ENCODE measurements around the gene OR2W1. TPM values are rescaled to one million over a fixed set of nuclear protein-coding genes. Genes with fewer than 3 reads are reported as not detected.

OR2W1 gene
- total RNA-seq, result not detected in 2 replicates
- long read RNA-seq, result 0 reads

- Mint-ChIP-seq H3K9me3 (ENCODE audit: low read depth) (no peaks in the 10 kb centered on the region), H3K4me1 (ENCODE audit: low read depth) (no peaks in the 10 kb centered on the region), H3K4me3 (ENCODE audit: low read depth) (no peak within 1 kb of the TSS)
Measured at GRCh38 chr6:29045075-29045474, at the start of gene OR2W1. Gene OR2W1 (minus strand): TSS chr6:29045175. CDS start chr6:29045175, 0 bp downstream.

GRCh38 chr6:29092957-29093356, 48.0 kb upstream of the OR2W1 start:
- peaks cover 1% of the 10 kb centered on the region for H3K27me3 Mint-ChIP-seq
- no peaks in the 10 kb centered on the region for H3K36me3 Mint-ChIP-seq (ENCODE audit: insufficient read depth)
- no peaks in the 10 kb centered on the region for H3K4me1 Mint-ChIP-seq (ENCODE audit: low read depth)
- H3K9me3 Mint-ChIP-seq (ENCODE audit: low read depth), result no peaks in the 10 kb centered on the region
- no peak for DNase-seq (ENCODE audit: low spot score, unreplicated experiment)
- no peak overlapping the region for H3K4me3 Mint-ChIP-seq (ENCODE audit: low read depth)
- no peak overlapping the region for H3K27ac Mint-ChIP-seq
- no peak for TF ChIP-seq CTCF (IDR thresholded peaks at IDR 0.05; ENCODE audit: unreplicated experiment)

More at GRCh38 chr6:29045075-29045474, at the start of gene OR2W1:
- Mint-ChIP-seq H3K27ac (no peak within 1 kb of the TSS), H3K36me3 (ENCODE audit: insufficient read depth) (no peaks in the 10 kb centered on the region), H3K27me3 (peaks cover 16% of the 10 kb centered on the region)
- TF ChIP-seq CTCF (IDR thresholded peaks at IDR 0.05; ENCODE audit: unreplicated experiment), result no peak
- DNase-seq (ENCODE audit: low spot score, unreplicated experiment), result no peak

GRCh38 chr6:29087213-29087612, 42.2 kb upstream of the OR2W1 start, which contains the start of gene OR2B3:
Gene OR2B3 (minus strand): TSS chr6:29087313. CDS start chr6:29087248, 65 bp downstream.
- TF ChIP-seq CTCF (IDR thresholded peaks at IDR 0.05; ENCODE audit: unreplicated experiment), result no peak
- Mint-ChIP-seq H3K27me3 (peaks cover 6% of the 10 kb centered on the region), H3K27ac (no peak within 1 kb of the TSS), H3K4me3 (ENCODE audit: low read depth) (no peak within 1 kb of the TSS), H3K36me3 (ENCODE audit: insufficient read depth) (no peaks in the 10 kb centered on the region), H3K4me1 (ENCODE audit: low read depth) (no peaks in the 10 kb centered on the region), H3K9me3 (ENCODE audit: low read depth) (no peaks in the 10 kb centered on the region)
- DNase-seq (ENCODE audit: low spot score, unreplicated experiment), result no peak

GRCh38 chr6:29082457-29082856, 37.5 kb upstream of the OR2W1 start:
- TF ChIP-seq CTCF (IDR thresholded peaks at IDR 0.05; ENCODE audit: unreplicated experiment), result no peak
- Mint-ChIP-seq H3K9me3 (ENCODE audit: low read depth) (no peaks in the 10 kb centered on the region), H3K4me3 (ENCODE audit: low read depth) (no peak overlapping the region), H3K27ac (no peak overlapping the region), H3K4me1 (ENCODE audit: low read depth) (no peaks in the 10 kb centered on the region), H3K27me3 (no peaks in the 10 kb centered on the region), H3K36me3 (ENCODE audit: insufficient read depth) (no peaks in the 10 kb centered on the region)
- no peak for DNase-seq (ENCODE audit: low spot score, unreplicated experiment)

GRCh38 chr6:29081312-29081711, 36.3 kb upstream of the OR2W1 start:
- H3K36me3 Mint-ChIP-seq (ENCODE audit: insufficient read depth), result no peaks in the 10 kb centered on the region
- H3K27ac Mint-ChIP-seq, result no peak overlapping the region
- no peak for DNase-seq (ENCODE audit: low spot score, unreplicated experiment)
- no peak for TF ChIP-seq CTCF (IDR thresholded peaks at IDR 0.05; ENCODE audit: unreplicated experiment)
- no peak overlapping the region for H3K4me3 Mint-ChIP-seq (ENCODE audit: low read depth)
- no peaks in the 10 kb centered on the region for H3K27me3 Mint-ChIP-seq
- H3K9me3 Mint-ChIP-seq (ENCODE audit: low read depth), result no peaks in the 10 kb centered on the region
- H3K4me1 Mint-ChIP-seq (ENCODE audit: low read depth), result no peaks in the 10 kb centered on the region

Measured in progenitor cell of endocrine pancreas (in vitro differentiated cells).